HG03432 (cell line): ENCODE measurements around the gene NPTN.
"Not testable (repeated sequence)": the region's sequence is repeated elsewhere in the genome, so short reads cannot be mapped to it uniquely, and the experiment has no call there.

Experiments
- ATAC-seq: cut with Tn5 transposase; IDR thresholded peaks from one replicate; pipeline ENCODE4 v1.9.1; 2021; ENCODE audit warnings: mild to moderate bottlenecking, moderate library complexity; ENCODE audit not compliant: unreplicated experiment

Gene NPTN

GRCh38 chr15:73633111-73633990, at the start of gene NPTN:
Gene NPTN (minus strand): TSS chr15:73633389. CDS start chr15:73633215, 174 bp downstream.
- ATAC-seq, result peak; percentile 87

GRCh38 chr15:73682600-73683090, 49.5 kb upstream of the NPTN start:
- ATAC-seq, result no peak

GRCh38 chr15:73681856-73682599, 48.8 kb upstream of the NPTN start:
- no peak for ATAC-seq

- ATAC-seq, result no peak
These were observed 47.9 kb upstream of the NPTN start for GRCh38 chr15:73681063-73681462.

GRCh38 chr15:73680549-73680948, 47.4 kb upstream of the NPTN start:
- no peak for ATAC-seq

GRCh38 chr15:73679964-73680363, 46.8 kb upstream of the NPTN start:
- no peak for ATAC-seq

GRCh38 chr15:73679180-73679579, 46.0 kb upstream of the NPTN start:
- no peak for ATAC-seq

GRCh38 chr15:73678498-73678897, 45.3 kb upstream of the NPTN start:
- no peak for ATAC-seq

GRCh38 chr15:73677733-73678132, 44.5 kb upstream of the NPTN start:
- ATAC-seq, result no peak

- ATAC-seq, result no peak
These were observed 44.0 kb upstream of the NPTN start for GRCh38 chr15:73677146-73677607.

- ATAC-seq, result no peak
These were observed 41.4 kb upstream of the NPTN start for GRCh38 chr15:73674587-73674986.

GRCh38 chr15:73660455-73660854, 27.3 kb upstream of the NPTN start:
- no peak for ATAC-seq

GRCh38 chr15:73658645-73659044, 25.5 kb upstream of the NPTN start:
- no peak for ATAC-seq

GRCh38 chr15:73655724-73656123, 22.5 kb upstream of the NPTN start:
- ATAC-seq, result no peak

- ATAC-seq, result no peak
These were observed 21.5 kb upstream of the NPTN start for GRCh38 chr15:73654659-73655058.

GRCh38 chr15:73650416-73651126, 17.4 kb upstream of the NPTN start:
- ATAC-seq, result no peak

GRCh38 chr15:73648014-73648295, 14.8 kb upstream of the NPTN start:
- ATAC-seq, result no peak

GRCh38 chr15:73647259-73648013, 14.2 kb upstream of the NPTN start:
- no peak for ATAC-seq

- not testable (repeated sequence) for ATAC-seq
These were observed 6.3 kb upstream of the NPTN start for GRCh38 chr15:73639464-73639863.

GRCh38 chr15:73637527-73637926, 4.3 kb upstream of the NPTN start:
- no peak for ATAC-seq
